ENCODE data around the gene GTF2H2C.
"Not testable (repeated sequence)": the region's sequence is repeated elsewhere in the genome, so short reads cannot be mapped to it uniquely, and the experiment has no call there.

GTF2H2C gene

DNA sequence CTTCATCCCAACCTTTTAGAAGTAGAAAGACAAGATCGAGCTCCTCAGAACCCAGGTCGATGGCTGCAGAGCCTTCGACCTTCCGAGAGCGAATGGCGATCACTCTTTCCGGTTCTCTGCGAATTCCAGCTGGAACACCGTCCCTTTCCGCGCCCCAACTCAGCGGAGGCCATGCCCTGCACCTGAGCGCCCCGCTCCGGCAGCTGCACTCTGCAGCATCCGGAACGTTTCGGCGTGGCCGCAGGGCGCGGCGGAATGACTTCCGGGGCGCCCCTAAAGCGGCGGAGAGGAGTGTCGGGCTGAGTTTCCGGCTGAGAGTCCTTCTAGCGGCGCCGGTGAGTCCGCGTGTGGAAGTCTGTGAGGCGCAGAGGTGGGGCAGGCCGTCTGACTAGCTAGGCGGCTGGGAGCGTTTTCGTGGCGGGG is at the start of gene GTF2H2C:
TSS of gene GTF2H2C (plus strand) at position 284 of the 423 bp plus-strand sequence. CDS start 4,942 bp downstream, outside the sequence.
- not testable (repeated sequence) for DNase-seq

DNA sequence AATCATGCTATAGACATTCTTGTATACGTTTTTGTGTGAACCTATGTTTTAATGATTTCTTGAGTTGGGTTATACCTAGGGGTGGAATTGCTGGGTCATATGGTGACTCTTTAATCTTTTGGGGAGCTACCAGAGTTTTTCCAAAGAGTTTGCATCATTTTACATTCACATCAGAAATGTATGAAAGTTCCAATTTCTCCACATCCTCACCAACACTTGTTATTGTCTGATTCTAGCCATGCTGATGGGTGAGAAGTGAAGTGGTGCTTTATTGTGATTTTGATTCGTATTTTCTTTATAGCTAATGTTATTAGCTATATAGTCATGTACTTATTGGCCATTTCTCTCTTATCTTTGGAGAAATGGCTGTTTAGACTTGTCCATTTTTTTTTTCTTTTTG is 49.3 kb upstream of the GTF2H2C start:
- DNase-seq, result no peak

DNA sequence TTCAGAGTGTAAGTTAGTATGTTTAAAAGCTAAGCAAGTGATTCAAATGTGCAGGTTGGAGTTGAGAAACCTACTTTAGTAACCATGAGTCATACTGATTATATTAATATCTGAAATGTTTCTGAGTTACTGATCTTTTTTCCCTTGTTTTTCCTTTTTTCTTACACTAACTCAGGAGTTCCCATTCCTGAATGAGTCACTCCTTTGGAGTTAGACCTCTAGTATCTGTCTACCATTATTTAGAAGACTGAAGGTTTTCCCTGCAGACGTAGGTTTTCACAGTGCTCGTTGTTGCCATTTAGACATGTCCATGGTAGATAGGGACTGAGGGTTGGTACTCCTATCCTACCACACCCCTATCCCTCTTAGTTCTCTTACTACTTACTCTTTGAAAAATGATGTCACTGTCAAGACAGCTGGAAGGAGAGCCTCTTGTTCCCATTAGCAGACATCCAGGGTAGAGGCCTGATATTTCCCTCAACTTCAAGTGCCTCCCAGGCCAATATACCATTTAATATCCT is 47.2 kb upstream of the GTF2H2C start:
- no peak for DNase-seq

DNA sequence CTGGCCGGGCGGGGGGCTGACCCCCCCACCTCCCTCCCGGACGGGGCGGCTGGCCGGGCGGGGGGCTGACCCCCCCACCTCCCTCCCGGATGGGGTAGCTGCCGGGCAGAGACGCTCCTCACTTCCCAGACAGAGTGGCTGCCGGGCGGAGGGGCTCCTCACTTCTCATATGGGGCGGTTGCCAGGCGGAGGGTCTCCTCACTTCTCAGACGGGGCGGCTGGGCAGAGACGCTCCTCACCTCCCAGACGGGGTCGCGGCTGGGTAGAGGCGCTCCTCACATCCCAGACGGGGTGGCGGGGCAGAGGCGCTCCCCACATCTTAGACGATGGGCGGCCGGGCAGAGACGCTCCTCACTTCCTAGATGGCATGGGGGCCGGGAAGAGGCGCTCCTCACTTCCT is 44.4 kb upstream of the GTF2H2C start:
- not testable (repeated sequence) for DNase-seq

DNA sequence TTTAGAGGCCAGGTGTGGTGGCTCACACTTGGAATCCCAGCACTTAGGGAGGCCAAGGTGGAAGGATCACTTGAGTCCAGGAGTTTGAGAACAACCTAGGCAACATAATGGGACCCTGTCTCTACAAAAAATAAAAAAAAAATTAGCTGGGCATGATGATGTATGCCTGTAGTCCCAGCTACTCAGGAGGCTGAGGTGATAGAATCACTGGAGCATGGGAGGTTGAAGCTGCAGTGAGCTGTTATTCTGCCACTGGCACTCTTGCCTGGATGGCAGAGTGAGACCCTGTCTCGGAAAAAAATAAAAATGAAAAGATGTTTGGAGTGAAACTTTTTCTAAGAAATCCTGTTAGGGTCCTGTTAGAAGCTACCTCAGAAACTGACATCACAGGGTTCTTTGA is 43.2 kb upstream of the GTF2H2C start:
- DNase-seq, result no peak

DNA sequence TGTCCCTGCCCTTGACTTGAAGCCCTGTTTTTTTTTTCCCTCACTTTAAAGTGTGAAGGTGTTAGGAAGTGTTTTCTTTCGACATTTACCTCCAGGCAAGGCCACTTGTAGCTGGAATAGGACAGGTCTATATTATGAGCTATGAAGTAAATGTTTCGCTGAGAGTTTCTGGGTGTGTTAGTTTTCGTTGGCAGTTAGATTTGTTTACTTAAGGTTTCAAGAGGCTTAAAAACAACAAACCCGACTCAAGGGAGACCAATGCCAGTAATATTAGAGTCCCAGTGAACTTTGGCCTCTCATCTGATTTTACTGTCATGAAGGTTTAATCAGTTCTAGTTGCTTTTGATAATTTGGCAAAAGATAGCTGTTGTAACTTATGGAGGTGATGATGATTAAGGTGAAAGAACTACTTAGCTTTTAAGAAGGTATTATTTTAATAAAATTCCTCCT is 42.2 kb upstream of the GTF2H2C start:
- DNase-seq, result no peak

DNA sequence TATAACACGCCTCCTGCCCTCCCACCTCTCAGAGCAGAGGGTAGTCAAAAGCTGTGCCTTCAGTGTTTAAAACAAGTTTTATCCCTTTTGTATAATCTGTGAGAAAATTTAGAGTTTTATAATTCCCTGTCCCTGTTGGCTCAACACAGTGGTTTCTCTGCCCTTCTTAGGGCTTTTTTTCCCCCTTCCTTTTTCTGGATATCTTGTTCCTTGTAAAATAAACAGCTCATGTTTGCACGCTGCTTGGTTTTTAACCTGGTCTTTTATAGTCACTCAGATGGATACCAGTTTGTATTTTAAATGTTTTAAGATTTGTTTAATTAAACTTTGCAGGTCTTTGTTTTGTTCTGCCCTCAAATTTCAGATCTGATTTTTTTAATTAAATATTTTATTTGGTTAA is 40.7 kb upstream of the GTF2H2C start:
- DNase-seq, result no peak

DNA sequence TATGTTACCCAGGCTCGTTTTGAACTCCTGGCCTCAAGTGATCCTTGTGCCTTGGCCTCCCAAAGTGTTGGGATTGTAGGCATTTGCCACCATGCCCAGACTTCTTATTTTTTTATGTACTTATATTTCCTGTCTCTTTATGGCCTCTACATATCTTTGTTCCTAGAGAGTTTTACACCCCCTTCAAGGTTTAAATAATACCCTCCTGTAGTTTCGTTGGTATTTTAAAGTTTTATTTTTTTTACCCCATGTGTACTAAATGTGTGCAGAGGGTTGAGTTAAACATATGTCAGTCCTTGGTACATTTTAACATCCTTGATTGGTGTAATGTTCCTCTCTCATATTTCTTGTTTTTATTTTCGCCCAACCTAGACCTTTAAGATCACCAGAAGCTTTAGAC is 38.0 kb upstream of the GTF2H2C start:
- no peak for DNase-seq

DNA sequence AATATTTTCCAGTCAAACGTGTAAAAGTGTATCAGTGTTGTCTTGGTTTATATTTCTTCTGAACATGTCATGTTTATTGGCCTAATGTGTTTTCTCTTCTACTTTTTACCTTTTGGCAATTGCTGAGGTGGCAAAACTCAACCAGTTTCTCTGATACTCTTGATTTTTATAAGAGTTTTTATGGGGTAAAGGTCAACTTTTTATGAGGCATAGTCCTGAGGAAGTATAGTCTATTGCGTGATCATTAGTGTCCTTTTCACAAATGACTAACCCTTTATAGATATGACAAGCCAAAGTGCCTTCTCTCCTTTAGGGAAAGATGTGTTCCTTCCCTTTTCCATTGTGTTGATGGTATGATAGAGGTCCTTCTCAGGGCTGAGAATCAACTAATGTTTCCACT is 34.5 kb upstream of the GTF2H2C start:
- no peak for DNase-seq

DNA sequence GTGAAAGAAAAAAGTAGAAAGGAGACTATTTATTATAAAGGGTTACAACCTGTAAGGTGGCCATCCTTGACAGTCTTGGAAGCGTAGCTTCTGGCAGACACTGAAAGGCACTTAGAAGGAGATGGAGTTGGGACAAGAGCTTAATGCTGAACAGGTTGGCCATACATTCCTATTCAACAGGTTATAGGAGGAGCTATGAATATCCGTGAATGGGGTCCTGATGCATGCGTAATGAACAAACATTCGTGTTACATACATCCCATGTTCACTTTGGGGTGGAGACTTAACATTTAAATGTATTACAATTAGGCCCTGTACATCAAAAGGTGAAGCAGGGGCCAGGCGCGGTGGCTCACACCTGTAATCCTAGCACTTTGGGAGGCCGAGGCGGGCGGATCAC is 33.3 kb upstream of the GTF2H2C start:
- no peak for DNase-seq

DNA sequence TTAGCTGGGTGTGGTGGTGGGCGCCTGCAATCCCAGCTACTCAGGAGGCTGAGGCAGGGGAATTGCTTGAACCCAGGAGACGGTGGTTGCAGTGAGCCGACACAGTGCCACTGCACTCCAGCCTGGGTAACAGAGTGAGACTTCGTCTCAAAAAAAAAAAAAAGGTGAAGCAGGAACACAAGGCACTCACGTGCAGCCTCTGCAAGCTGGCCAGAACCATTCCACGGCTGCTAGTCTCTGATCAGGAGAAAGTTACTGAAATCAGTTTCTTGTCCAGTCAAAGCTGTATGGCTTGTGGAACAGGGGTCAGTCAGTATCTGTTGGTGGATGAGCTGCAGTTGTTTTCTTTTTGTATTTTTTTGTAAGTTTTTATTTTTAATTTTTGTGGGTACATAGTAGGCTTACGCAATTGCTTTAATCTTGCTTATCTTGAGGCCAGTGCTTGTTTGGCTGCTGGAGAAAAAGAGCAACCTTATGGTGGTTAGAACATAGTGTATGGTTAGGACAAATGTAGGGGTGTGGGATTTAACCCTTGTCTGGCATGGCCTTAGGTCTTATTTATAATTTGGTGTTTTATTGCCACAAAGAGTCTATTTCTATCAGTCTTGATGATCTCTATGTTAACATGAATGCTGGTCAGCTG is 32.7 kb upstream of the GTF2H2C start:
- no peak for DNase-seq

DNA sequence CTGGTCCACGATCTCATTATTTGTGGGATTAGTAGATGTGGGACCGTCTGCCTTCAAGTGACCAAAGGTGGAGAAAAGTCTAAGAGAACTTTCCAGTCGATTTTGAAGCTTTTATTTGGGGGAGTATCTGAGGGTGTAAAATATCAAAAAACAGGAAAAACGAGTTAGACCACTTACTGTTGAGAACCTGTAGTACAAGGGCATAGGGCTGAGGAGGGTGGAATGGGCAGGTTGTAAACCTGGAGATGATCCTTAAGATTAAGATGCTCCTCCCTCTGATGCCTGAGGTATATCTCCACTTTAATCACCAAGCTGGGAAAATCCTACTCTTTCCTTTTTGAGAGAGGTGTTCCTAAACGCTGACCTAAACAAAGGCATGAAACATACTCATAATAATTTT is 32.0 kb upstream of the GTF2H2C start:
- DNase-seq, result no peak

DNA sequence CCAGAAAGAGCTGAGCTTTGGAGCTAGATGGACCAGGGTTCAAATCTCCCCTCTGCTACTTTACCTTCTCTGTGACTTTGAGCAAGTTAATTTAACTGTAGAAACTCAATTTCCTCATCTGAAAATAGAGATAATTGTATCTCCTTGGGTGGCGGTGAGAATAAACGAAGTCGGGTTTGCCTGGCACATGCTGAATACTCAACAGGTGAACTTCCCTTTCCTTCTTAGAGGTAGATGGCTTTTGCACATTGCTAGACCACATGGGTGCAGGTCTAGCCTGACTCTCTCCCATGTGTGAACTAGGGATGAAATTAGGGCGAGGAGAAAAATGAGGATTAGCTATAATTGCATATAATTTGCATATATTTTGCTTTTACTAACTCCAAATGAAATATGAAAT is 31.4 kb upstream of the GTF2H2C start:
- DNase-seq, result no peak

DNA sequence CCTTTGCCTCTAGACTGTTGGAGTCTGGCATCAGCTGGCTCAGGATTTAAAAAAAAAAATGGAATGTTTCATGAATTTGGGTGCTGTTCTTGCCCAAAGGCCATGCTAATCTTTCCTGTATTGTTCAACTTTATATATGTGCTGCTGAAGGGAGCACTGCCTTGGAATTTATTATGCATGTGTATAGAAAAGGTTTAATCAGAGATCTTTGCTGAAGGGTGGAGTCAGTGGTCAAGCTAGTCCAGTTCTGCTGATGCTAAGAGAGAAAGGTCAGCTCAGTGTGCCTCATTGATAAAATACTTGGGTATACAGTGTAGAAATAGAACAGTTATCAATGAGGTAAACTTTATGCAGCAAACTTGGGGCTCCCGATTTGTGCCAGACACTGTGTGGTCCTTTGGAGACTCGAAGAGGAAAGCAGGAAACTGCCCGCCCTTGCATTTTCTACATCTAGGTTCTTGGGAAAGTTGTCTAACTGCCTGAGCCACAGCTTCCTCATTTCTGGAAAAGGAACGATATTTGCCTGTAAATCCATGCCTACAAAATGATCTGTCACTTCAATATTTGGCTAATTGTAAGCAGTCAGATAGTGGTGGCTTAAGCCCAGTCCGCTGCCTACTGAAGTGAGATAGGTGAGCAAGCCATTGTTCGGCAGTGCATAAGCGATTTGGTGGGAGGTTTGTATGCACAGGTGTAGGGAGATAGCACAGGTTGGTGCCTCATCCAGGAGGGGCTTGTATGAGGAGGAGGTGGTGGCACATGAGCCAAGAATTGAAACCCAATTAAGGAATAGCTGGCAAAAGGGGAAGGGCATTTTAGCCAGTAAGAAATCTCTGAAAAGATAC is 29.2 kb upstream of the GTF2H2C start:
- no peak for DNase-seq

DNA sequence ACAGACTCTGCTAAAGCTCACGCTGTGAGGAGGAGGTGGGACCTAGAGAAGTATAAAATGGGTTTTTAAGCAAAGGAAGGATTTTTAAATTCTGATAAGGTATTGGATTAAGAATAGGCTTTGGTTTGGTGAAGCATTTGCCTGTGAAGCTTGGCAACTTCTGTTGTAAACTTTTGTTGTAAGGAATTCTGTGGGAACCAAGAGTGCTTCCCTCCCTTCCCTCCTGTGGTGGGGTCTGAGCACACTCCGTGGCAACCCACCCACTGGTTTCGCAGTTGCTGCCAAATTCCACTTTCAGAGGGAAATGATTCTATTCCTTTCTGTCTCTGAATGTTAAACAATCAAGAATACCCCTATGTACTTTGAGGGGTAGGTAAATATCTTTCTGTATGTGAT is 28.6 kb upstream of the GTF2H2C start:
- DNase-seq, result no peak

DNA sequence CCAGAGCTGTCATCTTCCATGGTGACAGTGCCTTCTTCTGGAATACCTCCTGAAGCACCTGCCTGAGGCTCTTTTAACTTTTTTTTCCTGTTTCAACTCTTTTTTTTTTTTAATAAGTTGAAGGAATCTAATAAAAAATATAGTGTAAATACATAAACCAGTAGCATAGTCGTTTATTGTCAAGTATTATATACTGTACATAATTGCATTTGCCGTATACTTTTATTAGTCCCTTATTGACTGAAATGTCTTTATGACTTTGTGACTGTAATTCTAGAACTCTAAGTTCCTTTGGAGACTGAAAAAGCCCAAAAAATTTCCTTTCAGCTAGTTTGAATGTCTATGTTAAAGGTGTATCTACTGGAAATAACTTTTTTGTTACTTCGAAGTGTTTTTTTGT is 22.1 kb upstream of the GTF2H2C start:
- DNase-seq, result not testable (repeated sequence)

DNA sequence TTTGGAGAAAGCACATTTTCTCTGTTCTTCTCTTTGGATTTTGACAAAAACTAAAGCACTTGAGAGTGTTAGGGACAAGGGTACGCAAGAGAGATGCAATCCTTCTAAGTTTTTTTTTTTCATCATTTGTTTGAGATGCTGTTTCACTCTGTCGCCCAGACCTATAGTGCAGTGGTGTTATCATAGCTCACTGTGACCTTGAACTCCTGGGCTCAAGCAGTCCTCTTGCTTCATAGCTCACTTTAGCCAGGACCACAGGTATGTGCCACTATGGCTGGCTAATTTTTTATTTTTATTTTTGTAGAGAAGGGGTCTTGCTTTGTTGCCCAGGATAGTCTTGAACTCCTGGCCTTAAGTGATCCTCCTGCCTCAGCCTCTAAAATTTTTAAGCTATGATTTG is 21.3 kb upstream of the GTF2H2C start:
- DNase-seq, result not testable (repeated sequence)

DNA sequence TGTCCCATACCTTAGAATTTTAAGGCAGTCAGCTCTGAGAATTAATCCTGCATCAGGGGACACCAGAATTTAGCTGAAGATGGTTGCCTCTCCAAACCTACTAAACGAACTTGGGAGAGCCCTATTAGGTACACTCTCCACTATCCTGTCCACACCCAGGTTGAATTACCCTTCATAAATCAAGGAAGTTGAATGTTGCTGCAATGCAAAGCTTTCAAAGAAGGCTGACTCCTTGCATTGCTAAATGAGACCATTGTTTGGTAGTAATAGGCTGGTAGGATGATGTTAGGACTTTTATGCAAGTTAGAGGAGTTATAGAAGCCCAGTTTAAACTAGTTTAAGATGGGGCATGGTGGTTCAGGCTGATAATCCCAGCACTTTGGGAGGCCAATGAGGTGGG is 18.6 kb upstream of the GTF2H2C start:
- DNase-seq, result not testable (repeated sequence)

DNA sequence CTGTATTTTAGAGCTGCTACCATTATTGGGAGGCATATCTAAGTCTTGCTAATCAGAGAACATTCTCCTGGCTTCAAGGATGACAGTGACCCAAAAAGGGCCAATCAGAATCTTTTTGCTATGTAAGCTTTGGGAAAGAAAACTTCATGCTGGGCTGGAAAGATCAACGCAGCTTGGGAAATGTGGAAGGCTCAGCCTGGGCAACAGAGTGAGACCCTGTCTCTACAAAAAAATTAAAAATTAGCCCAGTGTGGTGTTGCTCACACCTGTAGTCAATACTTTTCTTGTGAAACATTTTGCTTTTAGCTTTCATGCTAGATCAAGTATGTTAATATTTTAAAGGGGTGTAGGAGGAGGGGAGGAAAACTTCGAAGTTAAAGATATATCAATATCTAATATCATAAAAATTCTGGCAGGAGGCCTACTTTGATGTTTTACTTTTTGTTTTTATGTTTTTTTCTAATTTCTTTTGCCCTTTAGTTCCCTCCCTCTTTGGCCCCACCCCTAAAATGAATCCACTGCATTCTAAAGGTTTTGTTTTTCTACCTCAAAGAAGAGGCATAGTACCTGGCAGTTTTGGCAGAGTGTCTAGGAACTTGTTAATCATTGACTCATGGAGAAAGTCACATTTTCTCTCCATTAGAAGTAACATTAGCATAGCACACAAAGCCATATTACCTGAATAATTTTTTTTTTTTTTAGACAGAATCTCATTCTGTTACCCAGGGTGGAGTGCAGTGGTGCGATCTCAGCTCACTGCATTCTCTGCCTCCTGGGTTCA is 17.0 kb upstream of the GTF2H2C start:
- DNase-seq, result not testable (repeated sequence)

DNA sequence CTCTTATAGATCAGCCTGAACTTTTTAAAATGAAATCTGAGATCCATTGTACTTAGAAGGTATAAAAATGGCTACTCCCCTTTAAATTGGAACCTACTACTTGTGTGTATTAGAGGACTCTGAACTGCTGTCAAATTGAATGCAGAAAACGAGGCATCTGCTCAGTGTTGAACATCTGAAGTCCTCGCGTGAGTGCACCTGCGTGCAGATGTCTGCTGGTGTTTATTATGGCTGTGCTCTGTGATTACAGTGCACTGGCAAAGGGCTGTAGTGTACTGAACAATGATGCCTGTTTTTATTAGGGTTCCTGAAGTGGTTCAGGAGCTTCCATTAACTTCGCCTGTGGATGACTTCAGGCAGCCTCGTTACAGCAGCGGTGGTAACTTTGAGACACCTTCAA is 15.4 kb upstream of the GTF2H2C start:
- DNase-seq, result not testable (repeated sequence)

DNA sequence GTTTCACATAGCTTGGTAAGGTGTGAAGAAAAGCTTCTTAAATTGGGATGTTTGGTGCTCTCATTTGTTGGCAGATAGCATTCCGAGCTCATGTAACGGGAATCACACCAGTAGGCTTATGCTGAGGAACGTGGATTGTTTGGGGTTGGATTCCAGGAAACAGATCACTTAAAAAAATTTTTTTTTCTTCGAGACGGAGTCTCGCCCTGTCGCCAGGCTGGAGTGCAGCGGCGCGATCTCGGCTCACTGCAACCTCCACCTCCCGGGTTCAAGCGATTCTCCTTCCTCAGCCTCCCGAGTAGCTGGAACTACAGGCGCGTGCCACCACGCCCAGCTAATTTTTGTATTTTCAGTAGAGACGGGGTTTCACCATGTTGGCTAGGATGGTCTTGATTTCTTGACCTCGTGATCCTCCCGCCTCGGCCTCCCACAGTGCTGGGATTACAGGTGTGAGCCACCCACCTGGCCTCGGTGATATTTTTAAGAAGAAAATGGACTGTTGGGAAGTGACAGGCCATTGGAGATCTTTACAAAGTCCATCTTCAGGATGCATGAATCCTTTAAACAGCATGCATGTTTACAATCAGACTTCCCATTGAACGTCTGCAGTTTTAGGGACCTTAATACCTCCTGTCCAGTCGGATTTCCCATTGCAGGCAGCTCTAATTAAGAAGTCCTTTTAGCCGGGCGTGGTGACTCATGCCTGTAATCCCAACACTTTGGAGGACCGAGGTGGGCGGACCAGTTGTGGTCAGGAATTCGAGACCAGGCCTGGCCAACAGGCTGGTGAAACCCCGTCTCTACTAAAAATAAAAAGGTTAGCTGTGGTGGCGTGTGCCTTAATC is 818 bp downstream of the GTF2H2C start:
- DNase-seq, result not testable (repeated sequence)

DNA sequence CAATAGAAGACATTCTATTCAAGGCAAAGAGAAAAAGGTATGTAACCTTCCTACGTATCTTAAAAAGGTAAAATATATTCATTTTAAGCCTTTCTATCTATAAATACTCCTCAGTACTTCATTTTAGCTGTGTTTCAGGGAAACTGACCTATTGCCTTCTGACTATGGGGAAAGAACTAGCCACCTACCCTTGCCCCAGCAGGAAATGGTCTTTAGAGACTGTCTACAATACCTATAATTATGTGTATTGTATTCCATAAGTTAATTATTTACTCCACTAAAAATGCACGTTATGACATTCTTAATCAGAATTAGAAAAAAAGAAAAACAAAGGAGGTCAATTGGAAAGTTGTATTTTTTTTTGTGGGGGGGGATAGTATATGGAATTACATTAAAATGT is 6.2 kb downstream of the GTF2H2C start:
- not testable (repeated sequence) for DNase-seq

All from NCI-H524 treated with DMSO at 0.1 percent for 48 hours (cell line).